CD14-positive monocyte (primary cell): ENCODE measurements around the gene PRAF2. TPM values are rescaled to one million over a fixed set of nuclear protein-coding genes. Genes with fewer than 3 reads are reported as not detected.

Experiments
- DNase-seq, 3 donors: peaks; one replicate each; pipeline ENCODE4 v3.0.0-alpha.2; 2011 to 2022
- H2AFZ ChIP-seq: 2 replicates; pipeline ENCODE4 v1.6.0; 2012; ENCODE audit warnings: mild to moderate bottlenecking, low read depth, low read length, inconsistent platforms; ENCODE audit not compliant: insufficient read depth, poor library complexity, severe bottlenecking
- H3K27ac ChIP-seq, 2 donors: 1 replicate in 1 of 2; 2 replicates in 1 of 2; pipeline ENCODE4 v1.5.1; 2012 to 2013; ENCODE audit warnings: low read length in 2 of 2, control low read depth in 1 of 2, inconsistent platforms in 1 of 2, low read depth in 1 of 2, mild to moderate bottlenecking in 1 of 2
- H3K27me3 ChIP-seq, 2 donors: one replicate each; pipeline versions ENCODE4 v1.6.0 to v1.6.1; 2011 to 2013; ENCODE audit warnings: low read length in 2 of 2; ENCODE audit not compliant: control insufficient read depth in 2 of 2, insufficient read depth in 2 of 2
- H3K36me3 ChIP-seq, 2 donors: replicated peaks in 1 of 2; 1 replicate in 1 of 2; 2 replicates in 1 of 2; pipeline versions ENCODE4 v1.5.1 to v1.6.1; 2012 to 2013; ENCODE audit warnings: low read length in 2 of 2, control low read depth in 1 of 2, inconsistent platforms in 1 of 2, mild to moderate bottlenecking in 1 of 2; ENCODE audit not compliant: insufficient read depth in 2 of 2, control insufficient read depth in 1 of 2
- H3K4me1 ChIP-seq, 2 donors: 1 replicate in 1 of 2; 2 replicates in 1 of 2; pipeline versions ENCODE4 v1.5.1 to v1.6.1; 2012 to 2013; ENCODE audit warnings: low read length in 2 of 2, control low read depth in 1 of 2, inconsistent platforms in 1 of 2, mild to moderate bottlenecking in 1 of 2, moderate library complexity in 1 of 2; ENCODE audit not compliant: insufficient read depth in 2 of 2, control insufficient read depth in 1 of 2
- H3K4me2 ChIP-seq: replicated peaks from 2 replicates; pipeline ENCODE3; 2012; ENCODE audit warnings: low read length, moderate library complexity, mild to moderate bottlenecking; ENCODE audit not compliant: poor library complexity, severe bottlenecking; ENCODE audit errors: extremely low read depth
- H3K4me3 ChIP-seq, 3 experiments: fragments of 200-600 bp in 1 of 3; sonication (generic) in 1 of 3; replicated peaks in 1 of 3; 1 replicate in 2 of 3; 2 replicates in 1 of 3; pipeline ENCODE4 v1.5.1; 2011 to 2013; ENCODE audit warnings: low read length in 3 of 3, mild to moderate bottlenecking in 3 of 3, control low read depth in 2 of 3, low read depth in 2 of 3, inconsistent platforms in 1 of 3, moderate library complexity in 1 of 3
- H3K79me2 ChIP-seq: 2 replicates; pipeline ENCODE4 v1.6.0; 2012; ENCODE audit warnings: mild to moderate bottlenecking, control low read depth, inconsistent platforms, low read length, moderate library complexity; ENCODE audit not compliant: insufficient read depth
- H3K9ac ChIP-seq: 2 replicates; pipeline ENCODE4 v1.6.0; 2017; ENCODE audit warnings: low read length, mild to moderate bottlenecking; ENCODE audit not compliant: insufficient read depth, poor library complexity, severe bottlenecking
- H3K9me3 ChIP-seq, 2 donors: replicated peaks in 1 of 2; 1 replicate in 1 of 2; 2 replicates in 1 of 2; pipeline versions ENCODE4 v1.5.1 to v1.6.1; 2012 to 2013; ENCODE audit warnings: low read length in 2 of 2, control low read depth in 1 of 2; ENCODE audit not compliant: control insufficient read depth in 1 of 2, insufficient read depth in 1 of 2
- H4K20me1 ChIP-seq: 2 replicates; pipeline ENCODE4 v1.6.0; 2012; ENCODE audit warnings: mild to moderate bottlenecking, low read length, control low read depth, moderate library complexity; ENCODE audit not compliant: insufficient read depth
- H3K27ac Mint-ChIP-seq, 7 donors: one replicate each; pipeline ENCODE4 v1.8.0; 2020; ENCODE audit warnings: mild to moderate bottlenecking in 7 of 7, mixed read lengths in 7 of 7, moderate library complexity in 6 of 7, inconsistent platforms in 2 of 7
- H3K27me3 Mint-ChIP-seq, 3 donors: one replicate each; pipeline ENCODE4 v1.8.0; 2021 to 2022; ENCODE audit warnings: low read depth in 3 of 3, mild to moderate bottlenecking in 3 of 3, mixed read lengths in 3 of 3, moderate library complexity in 3 of 3, inconsistent platforms in 1 of 3
- H3K36me3 Mint-ChIP-seq, 2 donors: one replicate each; pipeline ENCODE4 v1.8.0; 2020; ENCODE audit warnings: mixed read lengths in 2 of 2, inconsistent platforms in 1 of 2, mild to moderate bottlenecking in 1 of 2
- H3K4me1 Mint-ChIP-seq: one replicate; pipeline ENCODE4 v1.8.0; 2020; ENCODE audit warnings: mild to moderate bottlenecking, mixed read lengths
- H3K4me3 Mint-ChIP-seq, 2 donors: one replicate each; pipeline ENCODE4 v1.8.0; 2020; ENCODE audit warnings: mild to moderate bottlenecking in 2 of 2, mixed read lengths in 2 of 2, moderate library complexity in 1 of 2
- H3K9me3 Mint-ChIP-seq, 7 donors: one replicate each; pipeline ENCODE4 v1.8.0; 2020 to 2022; ENCODE audit warnings: mixed read lengths in 7 of 7, mild to moderate bottlenecking in 6 of 7, moderate library complexity in 6 of 7, inconsistent platforms in 2 of 7
- CTCF ChIP-seq: fragments of 200-600 bp; IDR thresholded peaks from one replicate; pipeline ENCODE4 v1.8.0; 2022; ENCODE audit warnings: antibody characterized with exemption, mild to moderate bottlenecking
- WGBS: methylation state at CpG from one replicate; pipeline ENCODE4 v1.1.5; 2013; ENCODE audit warnings: missing lambda C conversion rate; ENCODE audit not compliant: insufficient coverage; 5-methylcytosine and 5-hydroxymethylcytosine counted together
- intact Hi-C, 2 donors: fragments of 100-400 bp; cut with micrococcal nuclease; formaldehyde crosslinking; loops; one replicate each; pipeline versions ENCODE4 v1.15.0 to v1.15.1; 2023
- polyA plus RNA-seq, 3 donors: library from polyadenylated mRNA; depleted of rRNA in 1 of 3; unstranded in 2 of 3; stranded (reverse) in 1 of 3; fragments of 300-500 nt in 2 of 3; fragments of >200 nt in 1 of 3; fragmentation: Illumina TruSeq in 2 of 3; gene quantifications; 1 replicate in 2 of 3; 2 replicates in 1 of 3; pipeline ENCODE4 v1.2.3, GENCODE V29; 2012 to 2021

PRAF2 gene
- polyA plus RNA-seq, 3 donors, result 4.1 to 7.9 (median 5.5) TPM

GRCh38 chrX:49100704-49101628 lies 27.2 kb upstream of the PRAF2 start:
- Histone ChIP-seq H2AFZ (peak overlapping the region; percentile 79), H3K27me3 (no peaks in the 10 kb centered on the region), H3K79me2 (no peaks in the 10 kb centered on the region), H3K4me1 (peaks cover 13 to 16% of the 10 kb centered on the region in 2 donors), H3K4me2 (peak overlapping the region; percentile 77), H3K27ac (peak overlapping the region; percentile 59 to 73), H3K9me3 (no peaks in the 10 kb centered on the region), H4K20me1 (no peaks in the 10 kb centered on the region), H3K36me3 (no peaks in the 10 kb centered on the region), H3K4me3 (peak overlapping the region; percentile 53 to 75 (median 59)), H3K9ac (peak overlapping the region; percentile 63)
- Mint-ChIP-seq H3K4me3 (peak overlapping the region; percentile 82 to 89), H3K27me3 (peaks cover 0 to 4% (median 0%) of the 10 kb centered on the region in 3 donors), H3K36me3 (peaks cover 0 to 1% of the 10 kb centered on the region in 2 donors), H3K4me1 (peaks cover 12% of the 10 kb centered on the region), H3K9me3 (peaks cover 0 to 13% (median 0%) of the 10 kb centered on the region in 7 donors), H3K27ac (peak overlapping the region; percentile 66 to 95 (median 87))
- no peak for TF ChIP-seq CTCF
- DNase-seq, result peak; percentile 90 to 92 (median 91)
- intact Hi-C loops, result no loop called here
- WGBS, result 0% methylated on average over 27 of the region's 74 CpGs

- DNase-seq, result no peak
- no peak overlapping the region for H2AFZ ChIP-seq
- no peaks in the 10 kb centered on the region for H3K27me3 ChIP-seq
- H3K79me2 ChIP-seq, result no peaks in the 10 kb centered on the region
- peaks cover 9 to 12% of the 10 kb centered on the region in 2 donors for H3K4me1 ChIP-seq
- H3K27ac Mint-ChIP-seq, result no peak overlapping the region
- H3K4me2 ChIP-seq, result no peak overlapping the region
- no peak overlapping the region for H3K4me3 Mint-ChIP-seq
- H3K4me1 Mint-ChIP-seq, result peaks cover 4% of the 10 kb centered on the region
- TF ChIP-seq CTCF, result no peak
- H3K27ac ChIP-seq, result no peak overlapping the region
- peaks cover 0 to 13% (median 0%) of the 10 kb centered on the region in 7 donors for H3K9me3 Mint-ChIP-seq
- no peak overlapping the region for H3K9ac ChIP-seq
- H3K36me3 Mint-ChIP-seq, result no peaks in the 10 kb centered on the region
- peaks cover 0 to 2% (median 0%) of the 10 kb centered on the region in 3 donors for H3K27me3 Mint-ChIP-seq
- H4K20me1 ChIP-seq, result no peaks in the 10 kb centered on the region
- H3K36me3 ChIP-seq, result no peaks in the 10 kb centered on the region
- WGBS, result 100% methylated on average over 2 of the region's 4 CpGs
- no peaks in the 10 kb centered on the region for H3K9me3 ChIP-seq
- intact Hi-C loops, result no loop called here
- no peak overlapping the region for H3K4me3 ChIP-seq
Measured at GRCh38 chrX:49096419-49096818, 22.6 kb upstream of the PRAF2 start.
